AG04450 (cell line): ENCODE measurements around the gene TRPV6. TPM values are rescaled to one million over a fixed set of nuclear protein-coding genes. Genes with fewer than 3 reads are reported as not detected.

Experiments
- CTCF ChIA-PET: fragments of 300-600, 350-600 bp; formaldehyde crosslinking; extraction: SDS; loops from one replicate; lab custom pipeline; 2022; ENCODE audit warnings: antibody characterized with exemption, inconsistent platforms; lab: Charles Lee
- POLR2A ChIA-PET: fragments of 350-600 bp; formaldehyde crosslinking; extraction: SDS; loops from one replicate; lab custom pipeline; 2021; ENCODE audit warnings: antibody characterized with exemption, inconsistent platforms; lab: Yijun Ruan, JAX
- DNase-seq: peaks from one replicate; pipeline ENCODE4 v3.0.0-alpha.2; 2011; ENCODE audit warnings: low read depth, low spot score
- H3K27ac ChIP-seq: one replicate; pipeline ENCODE4 v1.5.1; 2012; ENCODE audit warnings: low read depth, low read length, control low read depth
- H3K27me3 ChIP-seq: one replicate; pipeline ENCODE4 v1.6.0; 2012; ENCODE audit warnings: low read length; ENCODE audit not compliant: control insufficient read depth, insufficient read depth
- H3K4me3 ChIP-seq: 2 replicates; pipeline ENCODE4 v1.5.1; 2011; ENCODE audit warnings: mild to moderate bottlenecking, low read depth, low read length, control low read depth
- H3K9me3 ChIP-seq: 2 replicates; pipeline ENCODE4 v1.5.1; 2012; ENCODE audit warnings: low read length; ENCODE audit not compliant: control insufficient read depth, insufficient read depth
- polyA plus RNA-seq: library from polyadenylated mRNA; depleted of rRNA; stranded (reverse); fragments of >200 nt; gene quantifications from 2 replicates; pipeline ENCODE4 v1.2.3, GENCODE V29; 2011
- TF ChIP-seq, protein P1 (sequence below): IDR thresholded peaks from 2 replicates; pipeline ENCODE4 v1.5.1; 2011; ENCODE audit warnings: low read depth, low read length, control low read depth, inconsistent platforms

TRPV6 gene
- polyA plus RNA-seq, 1 experiment, result not detected

DNA sequence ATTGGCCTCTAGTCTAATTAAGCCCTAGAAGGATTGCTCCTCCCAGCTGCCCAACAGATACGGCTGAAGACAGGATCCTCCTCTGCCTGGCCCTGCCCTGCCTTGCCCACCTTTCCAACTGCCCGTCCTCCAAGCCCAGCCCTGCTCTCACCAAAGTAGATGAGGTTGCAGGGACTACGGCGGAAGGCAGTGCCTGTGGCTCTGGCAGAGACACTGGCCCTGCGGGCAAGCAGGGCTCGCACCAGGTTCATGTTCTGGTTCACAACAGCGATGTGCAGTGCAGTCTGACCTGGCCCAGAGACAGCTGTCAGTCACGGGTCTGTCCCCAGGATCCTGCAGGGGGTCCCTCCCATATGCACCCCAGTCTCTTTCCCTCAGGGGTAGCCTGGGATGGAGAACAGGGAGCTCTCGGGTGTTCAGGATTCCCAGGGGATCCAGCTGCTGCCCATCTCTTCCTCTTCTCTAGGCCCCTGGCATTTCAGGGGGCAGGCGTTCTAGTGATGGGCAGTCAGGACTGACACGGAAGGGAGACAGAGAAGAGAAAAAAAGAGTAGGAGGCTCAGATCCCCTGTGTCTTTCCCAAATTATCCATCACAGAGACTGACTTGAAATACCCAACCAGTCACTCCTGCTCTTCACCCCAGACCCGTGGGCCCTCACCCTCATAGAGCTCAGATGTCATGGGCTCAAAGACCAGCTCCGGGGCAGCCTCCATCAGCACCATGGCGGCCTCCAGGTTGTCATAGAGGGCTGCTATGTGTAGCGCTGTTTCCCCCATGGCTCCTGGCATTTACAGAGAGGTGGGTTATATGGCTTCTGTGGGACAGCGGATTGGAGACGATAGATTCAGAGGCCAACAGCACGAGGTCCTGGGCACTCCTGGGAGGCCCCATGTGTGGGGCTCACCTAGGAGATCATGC, 8.3 kb downstream of the TRPV6 start:
- Histone ChIP-seq H3K27ac (no peak overlapping the region), H3K27me3 (no peaks in the 10 kb centered on the region), H3K4me3 (no peak overlapping the region), H3K9me3 (peaks cover 7% of the 10 kb centered on the region; the same call in 1 of the 2 replicates)
- no peak for DNase-seq
- TF ChIP-seq, protein P1, sequence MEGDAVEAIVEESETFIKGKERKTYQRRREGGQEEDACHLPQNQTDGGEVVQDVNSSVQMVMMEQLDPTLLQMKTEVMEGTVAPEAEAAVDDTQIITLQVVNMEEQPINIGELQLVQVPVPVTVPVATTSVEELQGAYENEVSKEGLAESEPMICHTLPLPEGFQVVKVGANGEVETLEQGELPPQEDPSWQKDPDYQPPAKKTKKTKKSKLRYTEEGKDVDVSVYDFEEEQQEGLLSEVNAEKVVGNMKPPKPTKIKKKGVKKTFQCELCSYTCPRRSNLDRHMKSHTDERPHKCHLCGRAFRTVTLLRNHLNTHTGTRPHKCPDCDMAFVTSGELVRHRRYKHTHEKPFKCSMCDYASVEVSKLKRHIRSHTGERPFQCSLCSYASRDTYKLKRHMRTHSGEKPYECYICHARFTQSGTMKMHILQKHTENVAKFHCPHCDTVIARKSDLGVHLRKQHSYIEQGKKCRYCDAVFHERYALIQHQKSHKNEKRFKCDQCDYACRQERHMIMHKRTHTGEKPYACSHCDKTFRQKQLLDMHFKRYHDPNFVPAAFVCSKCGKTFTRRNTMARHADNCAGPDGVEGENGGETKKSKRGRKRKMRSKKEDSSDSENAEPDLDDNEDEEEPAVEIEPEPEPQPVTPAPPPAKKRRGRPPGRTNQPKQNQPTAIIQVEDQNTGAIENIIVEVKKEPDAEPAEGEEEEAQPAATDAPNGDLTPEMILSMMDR, result no peak
- CTCF ChIA-PET, result no interaction called here
- POLR2A ChIA-PET, result no interaction called here

DNA sequence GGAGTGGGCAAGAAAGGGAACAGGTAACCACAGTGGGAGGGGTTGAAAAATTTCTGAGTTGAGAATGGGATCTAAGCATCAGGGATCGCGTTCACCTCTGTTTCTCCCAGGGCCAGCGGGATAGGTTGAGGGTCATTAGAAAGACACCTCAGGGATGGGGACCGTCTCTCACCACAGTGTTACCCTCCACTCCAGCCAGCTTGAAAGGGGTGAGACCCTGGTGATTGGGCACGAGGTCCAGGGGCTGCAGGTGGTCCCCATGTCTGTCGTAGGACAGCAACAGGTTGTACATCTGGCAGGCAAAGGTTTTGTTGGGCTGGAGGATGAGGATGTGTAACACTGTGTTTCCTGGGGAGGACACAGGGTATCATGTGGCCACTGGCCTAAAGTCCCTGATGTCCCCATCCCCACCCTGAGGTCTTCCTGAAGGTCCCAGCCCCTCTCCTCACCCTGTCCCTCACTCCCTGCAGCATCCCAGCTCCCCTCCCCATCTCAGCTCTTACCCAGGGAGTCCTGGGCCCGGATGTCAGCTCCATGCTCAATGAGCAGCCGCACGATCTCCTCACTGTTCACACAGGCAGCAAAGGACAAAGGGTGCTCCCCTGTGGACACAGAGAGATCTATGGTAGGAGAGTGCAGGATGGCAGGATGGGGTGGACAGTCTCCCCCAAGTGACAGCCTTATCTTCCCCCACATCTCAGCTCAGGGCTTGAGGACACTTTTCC, 9.1 kb downstream of the TRPV6 start:
- TF ChIP-seq, protein P1, result no peak
- H3K9me3 ChIP-seq, result peaks cover 8% of the 10 kb centered on the region; the same call in 1 of the 2 replicates
- no peak overlapping the region for H3K4me3 ChIP-seq
- DNase-seq, result no peak
- H3K27ac ChIP-seq, result no peak overlapping the region
- CTCF ChIA-PET, result no interaction called here
- no peaks in the 10 kb centered on the region for H3K27me3 ChIP-seq
- POLR2A ChIA-PET, result no interaction called here

DNA sequence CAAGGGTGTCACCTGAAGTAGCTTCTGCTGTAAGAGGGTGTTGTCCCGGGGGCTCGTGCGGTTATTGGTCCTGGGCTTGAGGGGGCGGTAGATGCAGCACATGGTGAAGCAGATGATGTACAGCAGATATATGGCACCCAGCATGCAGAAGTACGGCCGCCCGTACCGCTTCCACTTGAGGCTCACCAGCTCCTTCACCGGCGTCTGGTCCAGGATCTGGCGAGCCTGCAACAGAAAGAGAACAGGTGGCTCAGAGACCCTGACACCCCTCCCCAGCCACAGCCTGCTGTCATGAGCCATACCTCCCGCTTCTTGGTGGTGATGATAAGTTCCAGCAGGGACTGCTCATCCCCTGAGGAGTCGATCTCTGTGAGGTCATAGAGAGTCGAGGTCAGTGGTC, 10.1 kb downstream of the TRPV6 start:
- no peak for DNase-seq
- H3K27ac ChIP-seq, result no peak overlapping the region
- ChIA-PET POLR2A (no interaction called here), CTCF (no interaction called here)
- H3K27me3 ChIP-seq, result no peaks in the 10 kb centered on the region
- TF ChIP-seq, protein P1, result no peak
- H3K9me3 ChIP-seq, result peaks cover 15% of the 10 kb centered on the region; the same call in 1 of the 2 replicates
- no peak overlapping the region for H3K4me3 ChIP-seq

DNA sequence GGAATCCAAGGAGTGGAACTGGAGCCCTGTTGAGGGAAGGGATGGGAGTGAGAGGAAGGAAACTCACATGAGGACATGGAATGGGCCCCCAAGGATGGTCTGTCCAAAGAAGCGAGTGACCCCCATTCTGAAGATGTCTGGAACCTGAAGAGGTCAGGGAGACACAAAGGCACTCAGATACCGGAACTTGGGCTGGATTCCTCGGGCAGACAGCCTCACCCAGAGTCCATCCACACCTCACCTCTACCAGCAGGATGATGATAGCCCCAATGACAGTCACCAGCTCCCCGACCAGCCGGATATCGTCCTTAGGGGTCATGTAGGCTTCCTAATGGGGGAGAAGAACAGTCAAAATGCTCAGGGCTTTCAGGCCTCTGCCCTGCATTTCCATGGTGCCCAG, 10.7 kb downstream of the TRPV6 start:
- DNase-seq, result no peak
- peaks cover 21% of the 10 kb centered on the region for H3K9me3 ChIP-seq
- H3K27ac ChIP-seq, result no peak overlapping the region
- ChIA-PET CTCF (no interaction called here), POLR2A (no interaction called here)
- H3K27me3 ChIP-seq, result no peaks in the 10 kb centered on the region
- TF ChIP-seq, protein P1, result no peak
- no peak overlapping the region for H3K4me3 ChIP-seq

DNA sequence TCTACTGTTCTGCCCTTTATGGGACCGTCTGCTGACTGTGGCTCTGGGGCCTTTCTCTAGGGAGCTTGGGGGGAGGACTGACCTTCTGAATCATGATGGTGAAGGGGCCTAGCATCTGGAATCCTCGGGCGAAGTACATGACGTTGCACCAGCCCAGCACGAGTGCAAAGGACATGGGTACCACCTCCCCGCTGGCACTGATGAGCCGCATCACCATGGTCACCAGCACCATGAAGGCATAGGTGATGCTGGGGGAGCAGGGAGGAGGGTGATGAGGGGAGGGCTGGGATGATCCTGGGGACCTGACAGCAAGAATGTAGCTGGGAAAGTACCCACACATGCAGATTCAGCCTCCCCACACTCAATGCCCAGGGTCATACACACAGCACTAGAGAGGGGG, 11.1 kb downstream of the TRPV6 start:
- TF ChIP-seq, protein P1, result no peak
- no peaks in the 10 kb centered on the region for H3K27me3 ChIP-seq
- CTCF ChIA-PET, result no interaction called here
- H3K4me3 ChIP-seq, result no peak overlapping the region
- POLR2A ChIA-PET, result no interaction called here
- no peak for DNase-seq
- H3K9me3 ChIP-seq, result peaks cover 21% of the 10 kb centered on the region
- H3K27ac ChIP-seq, result no peak overlapping the region
